Measurements from ENCODE around the gene BTBD9. TPM values are rescaled to one million over a fixed set of nuclear protein-coding genes. Genes with fewer than 3 reads are reported as not detected.

BTBD9 gene
- total and polyA plus RNA-seq, 2 of the 13 experiments (the other 11 are each of a cell fraction or from before 2014, with no cell fraction given): 1.2 to 3.0 TPM

DNA sequence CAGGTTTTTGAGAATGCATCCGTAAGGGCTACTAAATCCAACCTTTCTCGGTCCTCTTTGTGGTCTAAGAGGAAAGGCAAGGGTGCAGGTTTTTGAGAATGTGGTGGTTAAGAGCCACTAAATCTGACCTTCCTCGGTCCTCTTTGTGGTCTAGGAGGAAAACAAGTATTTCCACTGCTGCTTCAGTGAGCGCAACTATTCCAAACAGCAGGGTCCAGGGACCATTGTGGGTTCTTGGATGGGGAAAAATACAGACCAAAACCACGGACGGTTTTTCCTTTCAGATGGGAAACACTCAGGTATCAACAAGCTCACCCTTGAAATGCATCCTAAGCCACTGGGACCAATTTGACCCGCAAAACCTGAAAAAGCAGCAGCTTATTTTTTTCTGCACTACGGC lies 21.9 kb downstream of the BTBD9 start:
- FAIRE-seq: no peak
- POLR2A ChIA-PET: no interaction called here

GRCh38 chr6:38612143-38612965 lies 27.4 kb downstream of the BTBD9 start:
- Histone ChIP-seq H2AFZ (ENCODE audit: low read length) (no peak overlapping the region), H3K4me2 (ENCODE audit: low read depth, low read length) (no peak overlapping the region), H3K27me3 (ENCODE audit: control insufficient read depth in 1 of 2, insufficient read depth in 2 of 2, low read length in 2 of 2) (no peaks in the 10 kb centered on the region), H3K36me3 (replicated peaks in 1 of 2; ENCODE audit: control insufficient read depth in 1 of 2, insufficient read depth in 2 of 2, low read length in 2 of 2) (no peaks in the 10 kb centered on the region), H3K79me2 (ENCODE audit: insufficient read depth, low read length) (no peaks in the 10 kb centered on the region), H3K4me3 (replicated peaks in 1 of 3; ENCODE audit: insufficient read depth in 1 of 3, low read depth in 2 of 3, low read length in 3 of 3) (no peak overlapping the region), H3K4me1 (ENCODE audit: insufficient read depth, low read length) (no peaks in the 10 kb centered on the region), H4K20me1 (ENCODE audit: insufficient read depth, low read length) (no peaks in the 10 kb centered on the region), H3K27ac (ENCODE audit: extremely low read length, insufficient read depth, low read length) (no peak overlapping the region), H3K9me3 (ENCODE audit: low read length) (no peaks in the 10 kb centered on the region), H3K9ac (ENCODE audit: insufficient read depth, low read depth, low read length) (no peak overlapping the region)
- in situ Hi-C loops (cut with HindIII; ENCODE audit: extremely low pct_ligation_motif_present, low pct_unique_long_range_greater_than_20kb) (no loop called here), intact Hi-C loops (cut with micrococcal nuclease; ENCODE audit: unreplicated experiment) (no loop called here)
- ChIA-PET CTCF (ENCODE audit: low intra/inter-chr PET ratio, low total read pairs) (no interaction called here), POLR2A (no interaction called here)
- DNase-seq (ENCODE audit: low spot score) (no peak), FAIRE-seq (no peak), ATAC-seq (no peak)
- WGBS (ENCODE audit: low lambda C conversion rate): 44% methylated on average over 1 of the region's 1 CpG
- no TSS peak for BruUV-seq (replicated peaks)
- no peak for TF ChIP-seq KAT2B (IDR thresholded peaks at IDR 0.05; ENCODE audit: borderline replicate concordance, low read depth, low read length)
- TF ChIP-seq PCBP1 (IDR thresholded peaks at IDR 0.05; ENCODE audit: borderline replicate concordance, low read depth, low read length): no peak
- TF ChIP-seq STAT6 (CRISPR knock-in tag; IDR thresholded peaks at IDR 0.05; ENCODE audit: borderline replicate concordance): no peak
- TF ChIP-seq ZNF652 (CRISPR knock-in tag; IDR thresholded peaks at IDR 0.05; ENCODE audit: borderline replicate concordance, low read depth): no peak
- TF ChIP-seq ZHX1 (CRISPR knock-in tag; IDR thresholded peaks at IDR 0.05; ENCODE audit: low read depth): no peak

More for the DNA sequence above, 21.9 kb downstream of the BTBD9 start:
- in situ Hi-C loops (cut with HindIII; ENCODE audit: extremely low pct_ligation_motif_present, low pct_unique_long_range_greater_than_20kb) (no loop called here), intact Hi-C loops (cut with micrococcal nuclease; ENCODE audit: unreplicated experiment) (no loop called here)
- Histone ChIP-seq H3K9ac (ENCODE audit: insufficient read depth, low read depth, low read length) (no peak overlapping the region), H3K9me3 (ENCODE audit: low read length) (no peaks in the 10 kb centered on the region), H3K79me2 (ENCODE audit: insufficient read depth, low read length) (no peaks in the 10 kb centered on the region), H3K4me1 (ENCODE audit: insufficient read depth, low read length) (no peaks in the 10 kb centered on the region), H3K27me3 (ENCODE audit: control insufficient read depth in 1 of 2, insufficient read depth in 2 of 2, low read length in 2 of 2) (no peaks in the 10 kb centered on the region), H4K20me1 (ENCODE audit: insufficient read depth, low read length) (no peaks in the 10 kb centered on the region), H2AFZ (ENCODE audit: low read length) (no peak overlapping the region), H3K36me3 (replicated peaks in 1 of 2; ENCODE audit: control insufficient read depth in 1 of 2, insufficient read depth in 2 of 2, low read length in 2 of 2) (no peaks in the 10 kb centered on the region), H3K27ac (ENCODE audit: extremely low read length, insufficient read depth, low read length) (no peak overlapping the region), H3K4me2 (ENCODE audit: low read depth, low read length) (no peak overlapping the region), H3K4me3 (replicated peaks in 1 of 3; ENCODE audit: insufficient read depth in 1 of 3, low read depth in 2 of 3, low read length in 3 of 3) (no peak overlapping the region)
- DNase-seq (ENCODE audit: low spot score) (no peak), ATAC-seq (no peak)
- 65% methylated on average over 8 of the region's 8 CpGs for WGBS (ENCODE audit: low lambda C conversion rate)
- BruUV-seq (replicated peaks): no TSS peak
- CTCF ChIA-PET (ENCODE audit: low intra/inter-chr PET ratio, low total read pairs): no interaction called here
- TF ChIP-seq MZF1 (CRISPR knock-in tag; IDR thresholded peaks at IDR 0.05; ENCODE audit: borderline replicate concordance): no peak
